ENCODE data around the gene CECR2. TPM values are rescaled to one million over a fixed set of nuclear protein-coding genes. Genes with fewer than 3 reads are reported as not detected.

Gene CECR2
- total RNA-seq, 1 experiment from 2014 or later: 111 TPM

DNA sequence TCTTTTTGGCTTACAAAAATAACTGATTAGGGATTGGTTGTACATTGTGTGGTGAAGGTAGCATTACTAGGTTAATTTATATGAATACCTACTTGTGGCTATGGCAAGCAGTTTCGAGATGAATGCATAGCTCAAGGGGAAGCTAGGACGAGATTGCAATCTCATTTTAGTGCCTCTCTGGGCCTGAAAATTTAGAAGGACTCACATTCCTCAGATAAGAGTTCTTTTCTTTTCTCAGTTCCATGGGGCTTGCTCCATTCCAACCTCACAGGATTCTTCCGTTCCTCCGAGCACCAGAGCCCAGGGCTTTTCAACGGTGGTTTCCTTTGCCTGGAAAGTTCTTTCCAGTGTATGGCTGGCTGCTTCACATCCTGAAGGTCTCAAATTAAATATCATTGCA lies 82.1 kb downstream of the CECR2 start:
- Mint-ChIP-seq H3K27ac (peak overlapping the region; percentile 80), H3K36me3 (peaks cover 18% of the 10 kb centered on the region), H3K4me3 (no peak overlapping the region), H3K27me3 (ENCODE audit: low read depth) (no peaks in the 10 kb centered on the region), H3K4me1 (peaks cover 61% of the 10 kb centered on the region), H3K9me3 (0 out of 2 replicates have a peak, but pooled peaks cover 7% of the 10 kb centered on the region)
- ATAC-seq: peak; percentile 32
- CTCF ChIA-PET: interaction anchor here (0.5 to 2.0 kb wide), 3 partner anchors 50 to 279 kb away, joined by 3 to 5 read pairs (median 4); no protein-coding TSS in a partner anchor
- no peak for DNase-seq (ENCODE audit: low spot score)
- POLR2A ChIA-PET: interaction anchor here (0.6 to 1.4 kb wide), 2 partner anchors 15 to 82 kb away, joined by 3 read pairs; partner anchors contain the start of gene CECR2
- no peak for TF ChIP-seq CREB1 (CRISPR knock-in tag; IDR thresholded peaks at IDR 0.05)
- TF ChIP-seq, protein P1, sequence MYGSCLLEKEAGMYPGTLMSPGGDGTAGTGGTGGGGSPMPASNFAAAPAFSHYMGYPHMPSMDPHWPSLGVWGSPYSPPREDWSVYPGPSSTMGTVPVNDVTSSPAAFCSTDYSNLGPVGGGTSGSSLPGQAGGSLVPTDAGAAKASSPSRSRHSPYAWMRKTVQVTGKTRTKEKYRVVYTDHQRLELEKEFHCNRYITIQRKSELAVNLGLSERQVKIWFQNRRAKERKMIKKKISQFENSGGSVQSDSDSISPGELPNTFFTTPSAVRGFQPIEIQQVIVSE (CRISPR knock-in tag; IDR thresholded peaks at IDR 0.05; ENCODE audit: borderline replicate concordance): no peak

GRCh38 chr22:17460895-17461294 lies 91.6 kb downstream of the CECR2 start:
- Mint-ChIP-seq H3K36me3 (no peaks in the 10 kb centered on the region), H3K4me3 (no peak overlapping the region), H3K4me1 (peaks cover 82% of the 10 kb centered on the region), H3K9me3 (no peaks in the 10 kb centered on the region), H3K27me3 (ENCODE audit: low read depth) (no peaks in the 10 kb centered on the region), H3K27ac (peak overlapping the region; percentile 21; the same call in 1 of the 2 replicates)
- TF ChIP-seq CREM (CRISPR knock-in tag; IDR thresholded peaks at IDR 0.05): no peak
- TF ChIP-seq NFE2L1 (CRISPR knock-in tag; IDR thresholded peaks at IDR 0.05): no peak
- TF ChIP-seq ZNF423 (CRISPR knock-in tag; IDR thresholded peaks at IDR 0.05): no peak
- no peak for TF ChIP-seq HMGXB4 (CRISPR knock-in tag; IDR thresholded peaks at IDR 0.05)
- no peak for TF ChIP-seq FOXK1 (CRISPR knock-in tag; IDR thresholded peaks at IDR 0.05)
- no peak for TF ChIP-seq TEAD1 (CRISPR knock-in tag; IDR thresholded peaks at IDR 0.05)
- TF ChIP-seq ZNF532 (CRISPR knock-in tag; IDR thresholded peaks at IDR 0.05; ENCODE audit: borderline replicate concordance): no peak
- TF ChIP-seq PRRX2 (CRISPR knock-in tag; IDR thresholded peaks at IDR 0.05): no peak
- TF ChIP-seq, protein P1 (CRISPR knock-in tag; IDR thresholded peaks at IDR 0.05; ENCODE audit: borderline replicate concordance): no peak
- TF ChIP-seq, protein P2, sequence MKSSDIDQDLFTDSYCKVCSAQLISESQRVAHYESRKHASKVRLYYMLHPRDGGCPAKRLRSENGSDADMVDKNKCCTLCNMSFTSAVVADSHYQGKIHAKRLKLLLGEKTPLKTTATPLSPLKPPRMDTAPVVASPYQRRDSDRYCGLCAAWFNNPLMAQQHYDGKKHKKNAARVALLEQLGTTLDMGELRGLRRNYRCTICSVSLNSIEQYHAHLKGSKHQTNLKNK (CRISPR knock-in tag; IDR thresholded peaks at IDR 0.05): no peak
- no peak for TF ChIP-seq KAT7 (CRISPR knock-in tag; IDR thresholded peaks at IDR 0.05; ENCODE audit: borderline replicate concordance)
- no peak for TF ChIP-seq USF1 (CRISPR knock-in tag; IDR thresholded peaks at IDR 0.05)
- no peak for TF ChIP-seq NFATC4 (CRISPR knock-in tag; IDR thresholded peaks at IDR 0.05)
- DNase-seq (ENCODE audit: low spot score) (no peak), ATAC-seq (no peak)
- POLR2A ChIA-PET: interaction anchor here (0.5 kb wide), 1 partner anchor 153 kb away, joined by 3 read pairs; no protein-coding TSS in a partner anchor
- CTCF ChIA-PET: no interaction called here

All from WTC11 (cell line).